H9 (cell line): ENCODE data around the gene MYO5B. TPM values are rescaled to one million over a fixed set of nuclear protein-coding genes. Genes with fewer than 3 reads are reported as not detected.

Experiments used
- DNase-seq: peaks from one replicate; pipeline ENCODE4 v3.0.0-alpha.2; 2017
- H2AFZ ChIP-seq: one replicate; pipeline ENCODE4 v1.6.1; 2013; ENCODE audit warnings: mild to moderate bottlenecking, low read length, control low read depth, moderate library complexity
- H2AK5ac ChIP-seq: 2 replicates; pipeline ENCODE4 v1.6.1; 2013; ENCODE audit warnings: low read length, control low read depth, mixed read lengths; ENCODE audit not compliant: insufficient read length
- H2BK120ac ChIP-seq: one replicate; pipeline ENCODE4 v1.6.1; 2013; ENCODE audit warnings: low read depth, mild to moderate bottlenecking, low read length, control low read depth, inconsistent platforms; ENCODE audit not compliant: poor library complexity, severe bottlenecking
- H2BK12ac ChIP-seq: 2 replicates; pipeline ENCODE4 v1.6.1; 2013; ENCODE audit warnings: low read length, control low read depth, mixed read lengths, low read depth; ENCODE audit not compliant: insufficient read length
- H2BK15ac ChIP-seq: 2 replicates; pipeline ENCODE4 v1.6.1; 2013; ENCODE audit warnings: low read depth, low read length, control low read depth
- H2BK20ac ChIP-seq: one replicate; pipeline ENCODE4 v1.6.1; 2013; ENCODE audit warnings: low read depth, mild to moderate bottlenecking, low read length, control low read depth, inconsistent platforms; ENCODE audit not compliant: poor library complexity, severe bottlenecking
- H2BK5ac ChIP-seq: 2 replicates; pipeline ENCODE4 v1.6.1; 2013; ENCODE audit warnings: low read length, control low read depth, mixed read lengths; ENCODE audit not compliant: insufficient read length
- H3K14ac ChIP-seq: 2 replicates; pipeline ENCODE4 v1.6.1; 2013; ENCODE audit warnings: low read length, control low read depth; ENCODE audit not compliant: insufficient read depth
- H3K18ac ChIP-seq: 2 replicates; pipeline ENCODE4 v1.6.1; 2013; ENCODE audit warnings: low read depth, mild to moderate bottlenecking, mixed read lengths, low read length, control low read depth; ENCODE audit not compliant: insufficient read length
- H3K23ac ChIP-seq: 2 replicates; pipeline ENCODE4 v1.6.1; 2013; ENCODE audit warnings: low read length, control low read depth, mixed read lengths, low read depth; ENCODE audit not compliant: insufficient read length
- H3K23me2 ChIP-seq: 2 replicates; pipeline ENCODE4 v1.6.1; 2013; ENCODE audit warnings: low read depth, mild to moderate bottlenecking, mixed read lengths, low read length, control low read depth; ENCODE audit not compliant: insufficient read length, poor library complexity, severe bottlenecking
- H3K27ac ChIP-seq: 2 replicates; pipeline ENCODE4 v1.5.1; 2013; ENCODE audit warnings: low read length, control low read depth, mixed read lengths, low read depth; ENCODE audit not compliant: insufficient read length
- H3K27me3 ChIP-seq: 2 replicates; pipeline ENCODE4 v1.6.1; 2013; ENCODE audit warnings: low read length, control low read depth, inconsistent platforms; ENCODE audit not compliant: insufficient read depth
- H3K4ac ChIP-seq: 2 replicates; pipeline ENCODE4 v1.6.1; 2013; ENCODE audit warnings: low read depth, mild to moderate bottlenecking, control low read depth, inconsistent platforms, low read length, moderate library complexity
- H3K4me1 ChIP-seq: 2 replicates; pipeline ENCODE4 v1.6.1; 2013; ENCODE audit warnings: low read length, control low read depth, inconsistent platforms; ENCODE audit not compliant: insufficient read depth
- H3K4me2 ChIP-seq: 2 replicates; pipeline ENCODE4 v1.6.1; 2013; ENCODE audit warnings: low read length, control low read depth, mixed read lengths; ENCODE audit not compliant: insufficient read length, insufficient read depth
- H3K56ac ChIP-seq: 2 replicates; pipeline ENCODE4 v1.6.1; 2013; ENCODE audit warnings: low read depth, mild to moderate bottlenecking, mixed read lengths, low read length, control low read depth; ENCODE audit not compliant: insufficient read length
- H3K79me1 ChIP-seq: 2 replicates; pipeline ENCODE4 v1.6.1; 2013; ENCODE audit warnings: low read depth, mild to moderate bottlenecking, moderate library complexity, low read length, control low read depth, inconsistent platforms; ENCODE audit not compliant: insufficient read depth, poor library complexity, severe bottlenecking
- H3K79me2 ChIP-seq: 2 replicates; pipeline ENCODE4 v1.6.1; 2013; ENCODE audit warnings: low read length, control low read depth, inconsistent platforms; ENCODE audit not compliant: insufficient read depth
- H3K9ac ChIP-seq: 2 replicates; pipeline ENCODE4 v1.6.1; 2013; ENCODE audit warnings: low read length, control low read depth, mixed read lengths; ENCODE audit not compliant: insufficient read length; ENCODE audit errors: extremely low read depth
- H3K9me3 ChIP-seq: one replicate; pipeline ENCODE4 v1.6.1; 2013; ENCODE audit warnings: low read depth, low read length, inconsistent platforms; ENCODE audit not compliant: control insufficient read depth
- H3T11ph ChIP-seq: one replicate; pipeline ENCODE4 v1.6.1; 2013; ENCODE audit warnings: mild to moderate bottlenecking, low read length, control low read depth, inconsistent platforms
- H4K20me1 ChIP-seq: one replicate; pipeline ENCODE4 v1.6.1; 2013; ENCODE audit not compliant: control insufficient read depth, insufficient read length, insufficient read depth
- H4K5ac ChIP-seq: 2 replicates; pipeline ENCODE4 v1.6.1; 2013; ENCODE audit warnings: low read depth, mild to moderate bottlenecking, mixed read lengths, low read length, control low read depth; ENCODE audit not compliant: insufficient read length
- H4K8ac ChIP-seq: replicated peaks from 2 replicates; pipeline ENCODE4 v1.6.1; 2013; ENCODE audit warnings: low read length, control low read depth, mixed read lengths, low read depth; ENCODE audit not compliant: insufficient read length
- H4K91ac ChIP-seq: 2 replicates; pipeline ENCODE4 v1.6.1; 2013; ENCODE audit warnings: low read depth, mild to moderate bottlenecking, moderate library complexity, mixed read lengths, low read length, control low read depth; ENCODE audit not compliant: insufficient read length
- H3K27ac Mint-ChIP-seq, 3 experiments: 2 replicates in 2 of 3; 3 replicates in 1 of 3; pipeline ENCODE4 v1.8.0; 2020 to 2021; ENCODE audit warnings: mixed read lengths in 3 of 3, mild to moderate bottlenecking in 1 of 3, moderate library complexity in 1 of 3
- H3K27me3 Mint-ChIP-seq: 2 replicates; pipeline ENCODE4 v1.8.0; 2021; ENCODE audit warnings: low read depth, mild to moderate bottlenecking, moderate library complexity, mixed read lengths
- H3K36me3 Mint-ChIP-seq, 3 experiments: 2 replicates in 2 of 3; 3 replicates in 1 of 3; pipeline ENCODE4 v1.8.0; 2020 to 2021; ENCODE audit warnings: low read depth in 3 of 3, mixed read lengths in 3 of 3; ENCODE audit not compliant: insufficient read depth in 1 of 3
- H3K4me1 Mint-ChIP-seq, 2 experiments: 2 replicates each; pipeline ENCODE4 v1.8.0; 2020; ENCODE audit warnings: mixed read lengths in 2 of 2
- H3K4me3 Mint-ChIP-seq, 2 experiments: 2 replicates in 1 of 2; 3 replicates in 1 of 2; pipeline ENCODE4 v1.8.0; 2020 to 2021; ENCODE audit warnings: mild to moderate bottlenecking in 2 of 2, mixed read lengths in 2 of 2, moderate library complexity in 1 of 2
- H3K9me3 Mint-ChIP-seq, 2 experiments: 2 replicates in 1 of 2; 3 replicates in 1 of 2; pipeline ENCODE4 v1.8.0; 2020; ENCODE audit warnings: mild to moderate bottlenecking in 2 of 2, mixed read lengths in 2 of 2, moderate library complexity in 1 of 2
- CTCF ChIP-seq: fragments of 200-600 bp; sonication (generic); conservative IDR thresholded peaks from 3 replicates; pipeline ENCODE4 v1.8.0; 2021; ENCODE audit warnings: antibody characterized with exemption, mild to moderate bottlenecking
- WGBS: extraction: QIAGEN DNeasy Blood & Tissue Kit; methylation state at CpG from one replicate; pipeline ENCODE4 v1.1.7; 2013; ENCODE audit warnings: missing lambda C conversion rate, low lambda C conversion rate, mixed read lengths; ENCODE audit not compliant: insufficient read length; ENCODE audit errors: extremely low coverage; 5-methylcytosine and 5-hydroxymethylcytosine counted together
- total RNA-seq: library from RNA; stranded (reverse); gene quantifications from 2 replicates; pipeline ENCODE4 v1.2.1, GENCODE V29; 2021

MYO5B gene
- total RNA-seq, 1 experiment from 2014 or later: 9.3 TPM

- Histone ChIP-seq H3K4me2 (no peak overlapping the region), H3K14ac (no peak overlapping the region), H4K5ac (no peak overlapping the region), H2BK15ac (no peak overlapping the region), H2BK20ac (no peak overlapping the region), H3K23me2 (no peaks in the 10 kb centered on the region), H4K8ac (no peak overlapping the region), H3K79me2 (no peaks in the 10 kb centered on the region), H2BK12ac (no peak overlapping the region), H3T11ph (no peak overlapping the region), H2AFZ (no peak overlapping the region), H2BK5ac (no peak overlapping the region), H3K18ac (no peak overlapping the region), H3K4ac (no peak overlapping the region), H3K79me1 (no peaks in the 10 kb centered on the region), H3K4me1 (peaks cover 5% of the 10 kb centered on the region), H3K27ac (no peak overlapping the region), H2AK5ac (no peak overlapping the region), H3K56ac (no peak overlapping the region), H2BK120ac (no peak overlapping the region), H4K20me1 (no peaks in the 10 kb centered on the region), H3K9me3 (no peaks in the 10 kb centered on the region), H3K27me3 (no peaks in the 10 kb centered on the region), H3K9ac (no peak overlapping the region), H4K91ac (no peak overlapping the region), H3K23ac (no peak overlapping the region)
- peaks cover 13 to 17% of the 10 kb centered on the region in 2 experiments for H3K4me1 Mint-ChIP-seq
- no peak overlapping the region for H3K27ac Mint-ChIP-seq
- H3K36me3 Mint-ChIP-seq: peaks cover 4 to 20% (median 18%) of the 10 kb centered on the region in 3 experiments
- peaks cover 17% of the 10 kb centered on the region for H3K27me3 Mint-ChIP-seq
- no CpG with 5 or more reads among the region's 3 CpGs for WGBS
- H3K4me3 Mint-ChIP-seq: peak overlapping the region in 1 of 2 experiments; percentile 15; a peak in 1 of 5 replicates
- DNase-seq: no peak
- no peak for TF ChIP-seq CTCF
- H3K9me3 Mint-ChIP-seq: peaks cover 9 to 17% of the 10 kb centered on the region in 2 experiments
These were observed 281.7 kb downstream of the MYO5B start for GRCh38 chr18:49913221-49913620.
